Measurements from ENCODE around the gene ANKRD26.

ANKRD26 gene

DNA sequence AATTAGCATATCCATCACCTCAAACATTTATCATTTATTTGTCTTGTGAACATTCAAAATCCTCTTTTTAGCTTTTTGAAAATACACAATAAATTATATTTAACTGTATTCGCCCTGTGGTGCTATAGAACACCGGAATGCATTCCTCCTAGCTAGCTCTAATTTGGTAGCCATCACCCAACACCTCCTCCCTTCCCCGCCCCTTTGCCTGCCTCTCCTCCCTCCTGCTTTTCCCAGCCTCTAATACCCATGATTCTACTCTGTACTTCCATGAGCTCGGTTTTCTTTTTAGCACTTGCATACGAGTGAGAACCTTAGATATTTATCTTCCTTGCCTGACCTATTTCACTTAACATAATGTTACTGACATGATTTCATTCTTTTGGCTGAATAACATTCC is 80.1 kb downstream of the ANKRD26 start:
- no peak for DNase-seq (ENCODE audit: low read depth)

DNA sequence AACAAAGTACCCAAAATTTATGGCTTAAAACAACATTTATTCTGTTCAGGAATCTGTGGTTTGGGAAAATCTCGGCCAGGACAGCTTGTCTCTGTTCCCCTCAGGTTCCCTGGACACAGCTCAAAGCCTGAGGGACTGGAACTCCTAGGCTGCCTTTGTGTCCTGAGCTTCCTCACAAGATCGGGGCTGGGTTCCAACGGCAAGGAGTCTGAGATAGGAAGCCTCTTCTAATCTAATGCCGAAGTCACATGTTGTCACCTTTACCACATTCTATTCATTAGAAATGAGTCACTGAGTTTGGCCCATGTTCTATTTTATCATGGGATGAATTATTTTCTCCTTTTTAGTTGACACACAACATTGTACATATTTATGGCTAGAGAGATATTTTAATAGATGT is 80.5 kb downstream of the ANKRD26 start:
- peak; percentile 6 for DNase-seq (ENCODE audit: low read depth)

DNA sequence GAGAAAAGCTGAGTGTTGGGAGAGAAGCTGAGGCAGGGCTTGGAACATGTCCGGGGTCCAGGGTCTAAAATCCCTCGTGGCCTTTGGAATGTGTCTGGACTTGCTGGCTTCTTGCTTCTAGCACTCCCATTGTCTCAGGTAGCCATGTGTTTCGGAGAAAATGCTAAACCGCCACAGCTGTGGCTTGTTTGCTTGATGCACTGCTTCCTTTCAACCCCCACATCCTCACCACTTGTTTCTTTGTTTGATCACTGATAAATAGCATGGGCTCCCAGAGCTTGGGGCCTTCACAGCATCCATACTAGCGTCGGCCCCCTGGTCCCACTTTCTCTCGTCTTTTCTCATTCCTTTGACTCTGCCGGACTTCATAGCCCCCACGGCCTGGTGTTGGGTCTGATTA is 102.7 kb downstream of the ANKRD26 start:
- DNase-seq (ENCODE audit: low read depth): no peak

DNA sequence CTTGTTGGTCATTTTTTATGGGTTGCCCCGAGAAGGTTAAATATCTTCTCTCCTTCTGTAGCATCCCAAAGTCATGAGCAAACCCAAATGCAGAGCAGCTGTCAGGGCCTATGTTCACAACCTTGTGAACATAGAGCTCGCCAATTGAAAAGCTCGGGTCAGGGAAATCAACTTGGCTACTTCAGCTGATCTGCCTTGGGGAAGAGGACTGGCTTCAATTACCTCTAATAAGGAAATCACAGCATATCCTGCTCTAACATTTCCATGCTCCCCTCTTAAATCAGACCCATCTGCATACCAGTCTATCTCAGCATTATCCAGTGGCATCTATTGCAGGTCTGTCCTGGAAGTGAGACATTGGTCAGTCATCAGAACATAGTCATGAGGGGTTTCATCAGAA is 105.6 kb downstream of the ANKRD26 start:
- DNase-seq (ENCODE audit: low read depth): peak; percentile 16

DNA sequence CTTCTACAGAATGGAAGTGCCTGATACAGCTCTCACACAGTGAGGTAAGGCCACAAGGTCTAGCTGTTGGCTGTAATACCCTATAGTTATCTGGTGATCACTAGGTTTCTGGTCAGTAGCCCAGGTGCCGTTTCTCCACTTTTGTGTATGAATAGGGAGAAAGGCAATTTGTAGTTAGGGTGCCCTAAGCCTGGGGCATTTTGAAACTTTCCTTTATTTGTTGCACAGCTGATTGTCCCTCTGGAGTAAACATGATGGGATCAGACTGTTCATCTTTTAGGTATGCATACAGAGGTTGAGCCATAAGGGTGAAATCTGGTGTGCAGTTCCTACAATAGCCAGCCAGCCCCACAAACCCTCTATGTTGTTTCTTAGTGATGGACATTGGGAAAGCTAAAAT is 112.4 kb downstream of the ANKRD26 start:
- DNase-seq (ENCODE audit: low read depth): no peak

DNA sequence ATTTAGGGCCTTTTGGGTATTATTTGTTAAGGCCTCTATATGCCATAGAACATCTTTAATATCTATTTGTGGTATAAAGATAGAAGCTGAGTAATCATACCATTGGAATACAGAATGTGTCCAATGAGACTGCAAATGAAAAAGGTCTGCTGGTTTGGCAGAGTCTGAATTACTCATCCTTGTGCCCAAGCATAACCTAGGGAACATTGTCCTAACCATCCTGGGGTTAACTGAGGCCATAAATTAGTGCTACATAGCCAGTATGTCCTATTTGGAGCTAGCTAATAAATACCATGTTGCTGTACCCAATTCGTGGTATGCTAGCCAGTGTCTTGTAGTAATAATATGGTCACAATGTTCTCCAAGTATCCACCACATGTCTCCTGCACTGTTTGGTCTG is 117.1 kb downstream of the ANKRD26 start:
- no peak for DNase-seq (ENCODE audit: low read depth)

DNA sequence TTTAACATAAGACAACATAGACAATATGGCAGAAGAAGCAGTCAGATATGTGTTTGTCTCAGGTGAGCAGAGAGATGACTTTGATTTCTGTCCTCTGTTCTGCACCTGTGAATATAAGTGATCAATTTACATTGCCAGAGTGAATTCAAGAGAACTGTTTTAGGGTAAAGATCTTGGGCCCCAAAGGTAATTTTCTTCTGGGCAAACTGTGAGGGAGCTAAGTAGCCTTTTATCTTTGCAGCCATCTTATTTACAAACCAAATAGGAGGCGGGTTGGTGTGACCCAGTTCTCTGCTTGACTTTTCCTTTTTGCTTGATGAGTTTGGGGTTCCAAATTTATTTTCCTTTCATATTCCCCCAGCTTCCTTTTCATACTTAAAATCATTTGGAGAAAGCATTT is 118.2 kb downstream of the ANKRD26 start:
- no peak for DNase-seq (ENCODE audit: low read depth)

DNA sequence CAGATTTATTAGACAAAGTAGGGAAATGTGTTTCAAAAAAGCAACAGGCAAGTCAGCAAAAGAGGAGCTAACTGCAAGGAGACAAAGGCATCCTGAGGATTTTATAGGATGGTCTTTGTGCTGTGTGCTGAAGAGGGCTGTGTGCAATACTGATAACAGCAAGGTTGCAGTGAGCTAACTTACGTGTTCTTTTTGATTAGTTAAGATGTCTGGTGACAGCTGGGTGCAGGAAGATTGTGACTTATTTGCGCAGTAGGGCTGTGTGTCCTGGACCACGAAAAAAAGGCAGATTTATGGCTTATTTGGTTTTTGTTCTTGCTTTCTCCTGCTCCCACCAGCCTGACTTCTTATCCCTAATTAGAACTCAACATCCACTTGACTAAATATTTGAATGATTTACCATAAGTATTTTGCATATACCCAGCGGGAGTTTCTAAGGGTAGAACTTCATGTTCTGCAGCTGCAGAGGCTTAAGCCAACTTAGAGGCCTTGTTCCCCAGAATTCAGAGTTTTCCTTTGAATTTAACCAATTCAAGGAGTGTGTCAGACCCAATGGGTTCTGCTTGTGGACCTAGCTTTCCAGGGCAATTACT is 119.0 kb downstream of the ANKRD26 start:
- DNase-seq (ENCODE audit: low read depth): no peak

DNA sequence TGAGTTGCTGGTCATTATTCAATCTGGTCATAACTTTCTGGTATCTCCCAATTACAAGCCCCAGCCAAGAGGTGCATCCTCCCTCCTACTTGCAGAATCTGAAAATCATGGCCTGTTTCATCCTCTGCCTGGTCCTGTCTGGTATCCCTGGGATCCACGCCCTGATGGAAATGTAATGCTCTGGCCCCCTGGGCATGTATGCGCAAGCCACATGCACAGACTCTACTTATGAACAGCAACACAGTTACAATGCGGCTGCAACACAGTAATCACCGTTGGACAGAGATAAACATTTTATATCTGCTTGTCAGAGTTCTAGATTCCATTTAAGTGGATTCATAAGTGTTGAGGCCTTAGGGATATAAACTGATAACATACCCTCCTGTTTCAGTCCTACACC is 121.8 kb downstream of the ANKRD26 start:
- no peak for DNase-seq (ENCODE audit: low read depth)

DNA sequence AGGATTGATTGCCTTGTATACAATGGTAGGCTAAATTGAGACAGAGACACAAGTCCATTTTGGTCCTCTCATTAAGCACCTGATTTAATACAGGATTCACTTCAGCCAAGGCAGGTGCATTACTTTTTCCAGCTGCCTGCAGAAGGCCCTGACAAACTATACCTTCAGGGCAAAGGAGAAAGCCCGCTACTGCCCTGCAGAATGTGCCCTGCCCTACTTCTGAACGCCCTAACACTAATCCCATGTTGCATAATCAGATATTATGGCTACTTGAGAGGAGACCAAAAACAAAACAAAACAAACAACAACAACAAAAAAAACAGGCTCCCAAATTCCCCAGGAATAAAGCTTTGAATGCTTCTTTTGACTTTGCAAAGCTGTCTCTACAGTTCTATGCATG is 122.7 kb downstream of the ANKRD26 start:
- no peak for DNase-seq (ENCODE audit: low read depth)

DNA sequence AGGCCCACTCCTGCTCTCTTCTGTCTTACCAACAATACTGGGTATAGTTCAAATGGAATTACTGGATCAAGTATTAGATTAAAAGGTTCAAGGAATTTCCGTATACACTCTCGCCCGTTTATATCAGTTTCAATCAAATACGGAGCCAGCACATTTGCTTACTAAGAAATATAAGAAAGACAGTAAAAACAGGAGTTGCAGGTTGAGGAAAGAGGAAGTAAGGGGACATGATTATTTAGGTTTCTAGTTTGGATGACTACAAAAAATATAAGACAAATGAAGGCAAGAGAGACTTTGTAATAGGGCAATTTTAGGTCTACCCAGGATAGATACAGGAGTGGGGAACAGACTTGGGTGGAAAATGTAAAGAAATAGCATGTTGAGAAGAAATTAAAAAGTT is 129.6 kb downstream of the ANKRD26 start:
- DNase-seq (ENCODE audit: low read depth): no peak

DNA sequence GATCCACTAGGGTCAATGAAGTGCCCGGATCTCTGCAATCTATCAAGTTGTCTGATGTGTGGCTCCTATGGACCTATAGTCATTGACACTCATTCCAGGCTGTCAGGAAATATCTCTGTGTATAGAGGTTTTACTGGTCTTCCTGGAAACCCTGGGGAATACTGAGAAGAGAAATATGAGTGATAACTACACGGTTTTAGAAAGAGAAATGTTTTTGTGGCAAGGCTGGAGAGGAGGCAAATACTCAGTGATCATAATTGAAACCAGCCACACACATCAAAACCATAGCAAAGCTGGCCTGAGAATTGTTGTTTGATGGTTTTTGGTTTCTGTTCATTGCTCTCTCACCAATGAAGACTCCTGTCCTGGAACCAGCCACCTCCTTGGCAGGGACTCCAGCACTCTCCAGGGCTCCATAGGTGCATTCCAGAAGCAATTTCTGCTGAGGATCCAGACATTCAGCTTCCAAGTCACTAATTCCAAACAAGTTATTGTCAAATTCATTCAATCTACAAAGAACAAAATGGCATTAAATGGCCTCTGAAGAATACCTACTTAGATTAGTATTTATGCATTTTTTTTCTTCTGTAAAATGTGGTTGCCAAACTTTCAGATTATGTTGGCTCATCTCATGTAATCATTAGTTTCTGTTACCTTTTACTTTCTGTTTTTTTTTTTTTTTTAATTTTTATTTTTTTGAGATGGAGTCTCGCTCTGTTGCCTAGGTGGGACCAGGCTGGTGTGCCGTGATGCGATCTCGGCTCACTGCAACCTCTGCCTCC is 131.0 kb downstream of the ANKRD26 start:
- DNase-seq (ENCODE audit: low read depth): no peak

DNA sequence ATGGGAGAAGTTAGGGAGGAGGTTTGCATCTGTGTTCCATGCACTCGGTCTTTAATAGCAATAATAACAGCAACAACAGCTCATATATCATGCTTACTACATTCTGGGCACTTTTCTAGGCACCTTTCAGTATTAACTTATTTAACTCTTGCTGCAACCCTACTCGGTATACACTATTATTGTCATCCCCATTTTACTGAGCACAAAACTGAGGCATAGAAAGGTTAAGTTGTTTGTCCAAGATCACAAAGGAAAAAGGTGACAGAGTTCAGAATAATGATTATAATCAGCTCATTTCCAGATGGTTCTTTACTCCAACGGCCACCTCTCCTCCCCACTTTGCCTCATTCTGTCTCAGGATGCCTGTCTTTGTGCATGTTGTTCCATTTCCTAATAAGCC is 137.5 kb downstream of the ANKRD26 start:
- DNase-seq (ENCODE audit: low read depth): no peak

DNA sequence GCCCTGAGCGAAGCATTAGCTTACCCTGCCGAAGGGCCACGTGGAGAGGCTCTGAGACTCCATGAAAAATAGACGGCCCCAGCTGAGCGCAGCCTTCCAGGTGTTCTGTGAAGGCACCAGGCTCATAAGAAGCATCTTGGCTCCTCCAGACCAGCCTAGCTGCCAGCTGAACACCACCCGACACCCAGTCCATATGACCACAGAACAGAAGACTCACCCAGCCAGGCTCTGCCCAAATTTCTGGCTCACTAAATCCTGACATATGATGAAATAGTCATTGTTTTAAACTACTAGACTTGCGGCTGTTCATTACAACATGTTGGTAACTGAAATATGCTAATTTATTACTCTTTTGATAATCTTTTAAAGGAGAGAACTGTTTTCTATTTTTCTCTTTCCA is 140.0 kb downstream of the ANKRD26 start:
- no peak for DNase-seq (ENCODE audit: low read depth)

DNA sequence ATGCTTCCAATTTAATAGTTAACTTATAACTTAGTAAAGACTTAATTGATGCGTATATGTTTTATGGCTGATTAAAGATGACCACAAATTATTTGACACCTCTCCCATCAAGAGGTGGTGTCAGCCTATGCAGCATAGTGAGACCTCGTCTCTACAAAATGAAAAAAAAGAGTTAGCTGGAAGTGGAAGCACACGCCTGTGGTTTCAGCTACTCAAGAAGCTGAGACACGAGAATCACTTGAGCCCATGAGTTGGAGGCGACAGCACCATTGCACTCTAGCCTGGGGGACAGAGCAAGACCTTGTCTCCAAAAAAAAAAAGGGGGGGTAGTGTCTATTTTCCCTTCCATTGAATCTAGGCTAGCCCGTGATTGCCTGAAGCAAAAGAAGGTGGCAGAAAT is 140.5 kb downstream of the ANKRD26 start:
- DNase-seq (ENCODE audit: low read depth): no peak

Measured in ELR (cell line).